Renal cortex interstitium (tissue), 11 donors: ENCODE data around the gene TMEM50A. TPM values are rescaled to one million over a fixed set of nuclear protein-coding genes. Genes with fewer than 3 reads are reported as not detected.
"Not testable (repeated sequence)": the region's sequence is repeated elsewhere in the genome, so short reads cannot be mapped to it uniquely, and the experiment has no call there.

Experiments
- DNase-seq, 11 donors: peaks; one replicate each; pipeline ENCODE4 v3.0.0-alpha.2; 2013; ENCODE audit warnings: low read depth in 9 of 11, low spot score in 4 of 11; ENCODE audit errors: extremely low read depth in 1 of 11
- polyA plus RNA-seq, 3 donors: library from polyadenylated mRNA; unstranded; fragments of 120-200 nt; gene quantifications; one replicate each; pipeline ENCODE4 v1.2.1, GENCODE V29; 2013; ENCODE audit not compliant: insufficient read length in 3 of 3

Gene TMEM50A
- polyA plus RNA-seq, 3 donors: 112 to 135 (median 120) TPM

DNA sequence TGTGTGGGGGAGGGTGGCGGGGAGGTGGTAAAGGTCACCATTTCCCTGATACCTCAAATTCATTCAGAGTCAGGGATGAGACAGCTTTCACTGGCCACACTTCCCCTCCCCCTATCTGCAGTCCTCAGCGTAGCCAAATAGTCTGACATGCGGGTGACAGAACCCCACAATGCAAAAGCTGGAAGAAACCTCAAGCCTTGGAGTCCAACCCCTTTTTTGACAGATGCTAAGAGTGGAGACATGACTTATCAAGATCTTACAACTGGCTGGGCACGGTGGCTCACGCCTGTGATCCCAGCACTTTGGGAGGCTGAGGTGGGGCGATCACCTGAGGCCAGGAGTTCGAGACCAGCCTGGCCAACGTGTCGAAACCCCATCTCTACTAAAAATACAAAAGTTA lies 16.0 kb upstream of the TMEM50A start:
- DNase-seq: not testable (repeated sequence)

- DNase-seq: not testable (repeated sequence)
Measured at GRCh38 chr1:25324407-25324806, 13.7 kb upstream of the TMEM50A start.

GRCh38 chr1:25327864-25328790 lies 10.0 kb upstream of the TMEM50A start:
- not testable (repeated sequence) for DNase-seq

GRCh38 chr1:25328791-25329185 lies 9.3 kb upstream of the TMEM50A start:
- DNase-seq: not testable (repeated sequence)

GRCh38 chr1:25329336-25329735 lies 8.8 kb upstream of the TMEM50A start:
- DNase-seq: not testable (repeated sequence)

- not testable (repeated sequence) for DNase-seq
Measured at GRCh38 chr1:25329950-25330349, 8.2 kb upstream of the TMEM50A start.

GRCh38 chr1:25336922-25337354 lies 1.2 kb upstream of the TMEM50A start:
- not testable (repeated sequence) for DNase-seq

GRCh38 chr1:25337483-25338187 lies 499 bp upstream of the TMEM50A start:
- DNase-seq: not testable (repeated sequence)

- DNase-seq: no peak
Measured at GRCh38 chr1:25338986-25339385, 852 bp downstream of the TMEM50A start.

DNA sequence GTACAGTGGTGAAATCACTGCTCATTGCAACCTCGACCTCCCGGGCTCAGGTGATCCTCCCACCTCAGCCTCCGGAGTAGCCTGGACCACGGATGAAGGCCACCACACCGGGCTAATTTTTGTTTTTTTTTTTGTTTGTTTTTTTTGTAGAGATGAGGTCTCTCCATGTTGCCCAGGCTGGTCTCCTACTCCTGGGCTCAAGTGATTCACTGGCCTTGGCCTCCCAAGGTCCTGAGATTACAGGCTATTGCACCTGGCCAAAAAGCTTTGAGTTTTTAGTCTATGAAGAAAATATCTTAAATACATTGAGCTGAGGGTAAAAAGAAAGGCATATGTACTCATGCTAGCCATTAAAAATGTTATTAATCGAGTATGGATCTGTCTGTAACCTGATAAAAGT lies 3.6 kb downstream of the TMEM50A start:
- no peak for DNase-seq

GRCh38 chr1:25342846-25343245 lies 4.7 kb downstream of the TMEM50A start:
- no peak for DNase-seq

DNA sequence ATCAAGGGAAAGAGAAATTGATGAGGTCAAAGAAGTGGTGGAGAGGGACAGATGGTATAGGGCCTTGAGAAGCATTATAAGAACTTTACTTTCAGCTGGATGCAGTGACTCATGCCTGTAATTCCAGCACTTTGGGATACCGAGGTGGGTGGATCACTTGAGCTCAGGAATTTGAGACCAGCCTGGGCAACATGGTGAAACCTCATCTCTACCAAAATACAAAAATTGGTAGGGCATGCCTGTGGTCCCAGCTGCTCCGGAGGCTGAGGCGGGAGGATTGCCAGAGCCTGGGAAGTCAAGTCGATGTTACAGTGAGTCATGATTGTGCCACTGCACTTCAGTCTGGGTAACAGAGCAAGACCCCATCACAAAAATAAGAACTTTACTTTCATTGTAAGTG lies 5.7 kb downstream of the TMEM50A start:
- DNase-seq: no peak

- DNase-seq: no peak
Measured at GRCh38 chr1:25347556-25347955, 9.4 kb downstream of the TMEM50A start.

DNA sequence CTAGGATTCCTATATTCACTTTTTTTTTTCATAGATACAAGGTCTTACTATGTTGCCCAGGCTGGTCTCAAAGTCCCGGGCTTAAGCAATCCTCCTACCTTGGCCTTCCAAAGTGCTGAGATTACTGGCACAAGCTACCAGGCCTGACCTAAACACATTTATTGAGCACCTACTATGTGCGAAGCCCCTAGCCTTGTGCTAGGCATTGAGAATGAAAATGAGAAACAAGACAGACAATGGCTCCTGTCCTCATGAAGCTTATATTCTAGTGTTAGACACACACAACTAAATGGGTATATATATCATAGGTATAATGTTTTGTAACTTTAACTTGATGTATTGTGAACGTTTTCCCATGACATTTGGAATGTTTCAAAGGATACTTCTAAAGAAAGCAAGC lies 11.5 kb downstream of the TMEM50A start:
- no peak for DNase-seq

GRCh38 chr1:25355841-25356395 lies 17.8 kb downstream of the TMEM50A start:
- no peak for DNase-seq

GRCh38 chr1:25356441-25356840 lies 18.3 kb downstream of the TMEM50A start:
- no peak for DNase-seq

GRCh38 chr1:25356848-25357247 lies 18.7 kb downstream of the TMEM50A start:
- DNase-seq: no peak

GRCh38 chr1:25360596-25361581 lies 22.8 kb downstream of the TMEM50A start:
- no peak for DNase-seq

- no peak for DNase-seq
Measured at GRCh38 chr1:25361901-25362300, 23.8 kb downstream of the TMEM50A start.
